Skin of body (tissue), 2 donors: ENCODE data around the gene ICE1. TPM values are rescaled to one million over a fixed set of nuclear protein-coding genes. Genes with fewer than 3 reads are reported as not detected.
A peak's percentile ranks its signal among the peaks of the same experiment; 100 is the strongest.
"Not testable (repeated sequence)": the region's sequence is repeated elsewhere in the genome, so short reads cannot be mapped to it uniquely, and the experiment has no call there.

ENCODE experiments used
- DNase-seq: peaks from one replicate; lab custom pipeline; 2025; lab: John Stamatoyannopoulos, UW
- total RNA-seq: library from RNA; depleted of rRNA; stranded (reverse); fragments of >200 nt; gene quantifications from one replicate; pipeline ENCODE4 v1.2.3, GENCODE V29; 2014

The ICE1 gene, protein sequence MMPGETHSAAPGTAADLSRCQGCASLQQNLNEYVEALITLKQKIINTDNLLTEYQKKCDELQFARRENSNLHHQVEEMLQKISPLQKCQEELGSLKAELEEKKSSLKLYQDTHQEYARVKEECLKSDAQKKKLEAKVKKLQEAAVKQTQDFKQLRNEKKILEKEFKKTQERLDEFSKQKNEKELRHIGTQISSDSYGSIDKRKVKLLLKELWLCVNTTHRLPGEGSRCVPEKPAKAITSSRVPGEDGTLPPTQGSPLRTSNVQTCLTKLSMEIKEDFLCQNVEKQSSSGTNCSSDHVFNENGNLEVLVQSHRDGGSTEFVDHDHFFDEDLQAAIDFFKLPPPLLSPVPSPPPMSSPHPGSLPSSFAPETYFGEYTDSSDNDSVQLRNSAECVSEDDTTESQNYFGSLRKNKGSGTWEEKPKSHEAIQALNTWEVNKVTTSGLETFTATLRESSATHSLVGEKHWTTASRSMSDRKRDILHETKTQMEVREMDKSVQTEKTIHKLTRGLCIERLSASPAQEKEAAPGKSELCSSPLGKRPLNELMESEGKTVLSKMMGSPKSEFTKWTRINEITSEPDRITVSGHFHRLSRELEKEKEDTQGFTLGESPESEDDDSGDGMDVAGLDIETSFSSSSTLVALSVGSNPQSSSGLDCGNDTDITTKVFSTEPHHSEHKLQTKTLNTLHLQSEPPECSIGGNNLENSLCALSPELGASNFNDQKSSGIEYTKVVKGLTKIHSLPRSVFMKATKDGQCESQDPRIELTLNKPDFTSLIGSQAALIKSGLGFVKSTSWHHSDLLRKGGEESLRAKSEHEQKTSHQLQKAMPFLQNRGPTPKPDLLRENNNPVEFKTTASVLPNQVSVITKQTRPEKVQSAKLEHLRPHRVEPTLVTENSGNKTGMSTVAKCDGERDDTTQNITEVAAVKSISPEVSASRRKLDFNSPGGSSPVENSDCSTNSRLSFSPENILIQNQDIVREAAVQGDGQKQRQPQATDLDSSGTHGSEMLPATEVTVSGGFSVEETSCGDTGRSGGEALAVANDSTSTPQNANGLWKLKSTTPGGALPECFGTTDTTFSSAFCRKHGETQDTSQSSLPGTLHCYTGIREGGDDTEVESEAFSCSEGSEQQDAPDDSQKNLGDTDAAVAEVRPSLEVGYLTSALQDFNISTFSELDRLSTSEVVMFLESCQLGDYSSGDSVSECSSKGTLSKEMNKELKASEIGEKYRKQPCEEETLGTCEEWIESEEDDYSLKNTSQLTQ (N-terminal part only)
- total RNA-seq, result 27.4 TPM

DNA sequence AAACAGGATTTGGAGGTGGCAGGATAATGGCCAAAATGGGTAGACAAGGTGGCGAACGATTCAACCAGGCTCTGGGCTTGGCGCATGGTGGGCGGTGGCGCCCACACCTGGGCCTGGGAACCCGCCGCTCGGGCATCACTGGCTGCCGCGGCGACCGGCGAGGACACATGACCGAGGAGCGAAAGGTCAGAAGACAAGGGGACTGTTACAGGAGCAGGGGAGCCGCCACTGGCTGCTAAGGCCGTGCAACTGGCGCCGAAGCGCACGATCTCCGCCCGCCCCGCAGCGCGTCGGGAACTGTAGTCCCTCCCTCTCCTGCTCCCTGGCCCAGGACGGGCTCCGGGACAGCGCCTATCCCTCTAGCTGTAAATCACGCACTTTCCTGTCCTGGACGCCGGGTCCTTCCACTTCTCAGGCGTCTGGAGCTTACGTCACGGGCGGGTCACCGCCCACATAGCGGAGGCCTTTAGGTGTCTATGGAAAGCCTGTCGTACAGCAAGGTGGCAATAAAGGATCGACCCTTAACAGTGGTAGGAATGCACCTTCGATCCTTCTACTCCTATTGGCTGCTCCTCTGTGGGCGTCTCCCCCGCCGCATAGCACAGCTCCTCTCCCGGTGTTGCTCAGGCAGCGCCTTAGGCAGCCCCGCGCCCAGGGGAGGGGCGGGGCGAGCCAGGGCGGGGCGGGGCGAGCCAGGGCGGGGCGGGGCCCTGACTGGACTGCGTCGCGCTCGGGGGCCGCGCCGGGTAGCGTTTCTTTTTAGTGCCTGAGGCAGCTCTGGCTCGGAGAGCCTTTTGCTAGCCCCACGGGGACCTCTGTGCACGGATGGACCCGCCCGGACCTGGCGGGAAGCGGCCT, at the start of gene ICE1:
Gene ICE1 (plus strand): TSS at position 717 of the 858 bp plus-strand sequence. CDS start 239 bp downstream, outside the sequence.
- DNase-seq, result peak; percentile 99

DNA sequence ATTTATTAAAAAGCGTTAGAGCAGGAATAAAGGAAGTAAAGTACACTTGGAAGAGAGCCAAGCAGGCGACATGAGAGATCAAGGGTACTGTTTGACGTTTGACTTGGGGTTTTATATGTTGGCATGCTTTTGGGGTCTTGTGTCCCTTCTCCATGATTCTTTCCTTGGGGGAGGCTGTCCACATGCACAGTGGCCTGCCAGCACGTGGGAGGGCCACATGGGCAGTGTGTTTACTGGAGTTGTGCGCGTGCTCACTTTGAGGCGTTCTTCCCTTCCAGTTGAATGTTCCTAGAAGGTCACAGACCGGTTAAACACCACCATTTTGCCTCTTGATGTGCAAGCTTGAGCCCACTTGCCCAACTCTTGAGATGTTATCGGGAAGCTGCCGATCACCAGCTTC, 49.5 kb upstream of the ICE1 start:
- no peak for DNase-seq

DNA sequence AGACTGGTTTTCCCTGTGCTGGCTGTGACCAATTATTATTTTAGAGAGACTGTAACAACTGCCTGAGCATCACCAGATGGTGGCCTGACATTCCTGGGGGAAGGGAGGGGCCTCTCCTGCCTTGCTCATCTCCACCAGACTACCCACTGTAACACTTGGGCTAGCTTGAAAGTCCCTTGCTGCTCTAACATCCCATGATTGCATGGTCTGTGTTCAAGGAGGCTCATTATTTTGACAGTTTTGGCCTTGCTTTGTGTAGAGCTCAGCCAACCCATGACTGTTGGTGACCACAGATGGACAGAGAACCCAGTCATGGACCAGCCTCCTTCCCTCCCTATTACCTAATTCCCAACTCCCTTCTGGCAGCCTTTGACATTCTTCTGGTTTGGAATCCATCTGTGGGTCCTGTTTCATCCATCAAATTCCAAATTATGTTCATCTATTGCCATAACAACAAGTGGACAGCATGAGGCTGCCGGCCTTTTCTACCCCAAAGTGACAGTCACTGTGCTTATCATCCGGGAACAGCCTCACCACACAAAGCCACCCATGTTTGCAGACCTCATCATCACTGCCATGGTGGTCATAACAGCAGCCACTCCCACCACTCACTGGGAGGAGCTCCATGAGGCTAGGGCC, 49.0 kb upstream of the ICE1 start:
- no peak for DNase-seq

DNA sequence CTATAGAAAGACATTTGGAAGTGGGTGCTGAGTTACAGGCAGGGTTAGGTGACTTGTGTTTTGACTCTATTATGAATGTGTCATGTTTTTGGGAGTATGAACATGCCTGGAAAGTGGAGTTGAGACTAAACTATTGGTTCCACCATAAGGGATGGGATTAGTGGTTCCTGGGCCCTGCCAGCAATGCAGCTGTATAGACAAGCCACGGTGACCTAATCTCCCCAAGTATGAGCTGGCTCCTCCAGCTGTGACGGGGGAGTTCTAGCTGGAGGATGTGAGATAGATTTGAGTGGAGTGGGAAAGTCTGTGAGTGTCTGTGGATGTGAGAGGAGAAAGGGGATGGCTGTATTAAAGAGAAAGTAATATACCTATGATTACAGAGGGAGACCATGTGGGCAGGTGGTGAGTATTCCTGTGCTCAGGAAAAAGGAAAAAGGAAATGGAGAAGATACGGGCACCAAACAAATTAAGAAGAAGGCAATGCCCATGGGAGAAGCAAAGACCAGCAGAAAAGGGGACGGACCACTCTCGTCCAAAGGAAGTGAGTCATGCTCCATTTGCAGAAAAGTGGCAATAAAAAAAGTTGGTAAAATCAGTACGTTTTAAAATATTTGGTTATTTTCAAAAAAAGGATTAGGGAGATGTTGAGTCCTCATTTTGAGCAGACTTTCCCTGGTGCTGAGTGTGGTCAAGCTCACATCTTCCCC, 48.3 kb upstream of the ICE1 start:
- no peak for DNase-seq

DNA sequence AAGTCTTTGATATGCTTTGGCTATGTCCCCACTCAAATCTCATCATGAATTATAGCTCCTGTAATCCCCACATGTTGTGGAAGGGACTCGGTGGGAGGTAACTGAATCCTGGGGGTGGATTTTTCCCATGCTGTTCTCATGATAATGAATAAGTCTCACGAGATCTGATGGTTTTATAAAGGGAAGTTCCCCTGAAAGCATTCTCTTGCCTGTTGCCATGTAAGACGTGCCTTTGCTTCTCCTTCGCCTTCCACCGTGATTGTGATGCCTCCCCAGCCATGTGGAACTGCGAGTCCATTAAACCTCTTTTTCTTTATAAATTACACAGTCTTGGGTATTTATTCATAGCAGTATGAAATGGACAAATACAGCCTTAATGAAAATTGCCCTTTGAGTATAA, 44.7 kb upstream of the ICE1 start:
- no peak for DNase-seq

DNA sequence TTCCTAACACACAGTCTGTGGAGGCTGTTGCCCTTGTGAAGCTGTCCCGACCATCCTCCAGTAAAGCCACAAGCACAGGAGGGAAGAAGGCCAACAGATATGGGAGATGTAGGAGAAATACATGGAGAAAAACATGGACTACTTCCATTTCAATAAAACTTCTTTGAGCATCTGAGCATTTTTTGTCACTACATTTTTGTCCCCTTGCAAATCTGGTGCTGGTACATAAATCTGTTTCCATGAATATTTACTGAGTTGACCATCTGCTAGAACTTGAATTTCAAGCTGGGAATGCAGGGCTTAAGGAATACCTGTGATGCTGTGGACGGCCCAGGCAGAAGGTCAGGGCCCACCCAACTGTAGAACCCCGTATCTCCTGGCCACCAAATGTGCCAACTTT, 43.9 kb upstream of the ICE1 start:
- no peak for DNase-seq

DNA sequence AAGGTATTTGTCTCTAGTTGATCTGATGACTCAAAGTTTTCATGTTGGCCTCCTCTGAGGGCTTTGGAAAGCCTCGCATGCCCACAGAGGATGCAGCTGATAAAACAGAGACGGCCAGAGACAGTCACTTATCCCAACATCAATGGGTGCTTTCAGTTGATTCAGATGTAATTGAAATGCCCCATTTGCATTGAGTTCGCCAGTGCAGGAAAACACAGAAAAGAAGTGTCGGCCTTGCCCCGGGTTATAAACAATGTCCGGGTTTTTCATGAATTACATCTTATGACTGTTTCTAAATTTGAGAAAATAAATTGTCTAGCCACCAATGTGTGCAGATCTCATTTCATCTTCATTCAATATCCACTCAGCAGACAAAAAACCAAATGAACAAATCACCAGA, 42.2 kb upstream of the ICE1 start:
- DNase-seq, result no peak

DNA sequence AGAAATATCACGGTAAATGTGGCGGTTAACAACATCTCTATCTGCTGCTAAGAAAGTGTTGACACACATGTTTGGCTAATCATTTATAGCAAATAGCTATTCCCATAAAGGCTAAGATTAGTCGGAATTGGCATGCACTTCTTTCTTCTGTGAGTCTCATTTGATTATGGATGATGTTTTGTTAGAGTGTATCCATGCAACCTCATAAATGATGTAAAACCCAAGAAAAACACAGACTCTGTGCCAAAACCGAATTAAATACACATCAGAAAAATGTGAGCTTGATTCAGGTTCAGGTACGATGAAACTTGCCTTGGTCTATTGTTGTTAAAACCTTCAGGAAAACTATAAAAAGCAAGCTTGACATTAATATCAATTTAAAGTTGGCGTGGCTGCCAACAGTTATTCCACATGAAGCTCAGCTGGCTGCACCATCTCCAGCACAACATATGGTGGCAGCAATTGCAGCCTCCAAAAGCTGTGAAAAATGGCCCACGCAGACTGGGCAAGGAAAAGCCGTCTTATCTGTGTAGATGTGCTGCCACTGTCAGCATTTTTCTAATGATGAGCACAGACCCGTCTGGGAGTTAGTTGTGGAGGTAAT, 41.1 kb upstream of the ICE1 start:
- peak; percentile 87 for DNase-seq

DNA sequence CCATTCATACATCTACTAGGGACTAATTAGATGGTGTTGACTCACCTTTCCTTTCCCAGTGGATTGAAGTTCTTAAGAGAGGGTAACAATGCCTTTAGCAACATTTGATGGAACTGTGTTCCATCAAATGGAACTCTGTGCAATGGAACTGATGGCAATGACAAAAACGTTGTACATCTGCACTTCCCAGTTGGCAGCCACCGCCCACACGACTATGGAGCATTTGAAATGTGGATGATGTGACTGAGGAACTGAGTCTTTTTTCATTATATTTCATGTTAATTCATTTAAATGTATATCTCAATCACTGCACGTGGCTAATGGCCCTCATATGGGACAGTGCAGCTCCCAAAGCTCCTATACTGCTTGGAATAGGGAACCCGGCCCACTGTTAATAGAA, 39.0 kb upstream of the ICE1 start:
- no peak for DNase-seq

DNA sequence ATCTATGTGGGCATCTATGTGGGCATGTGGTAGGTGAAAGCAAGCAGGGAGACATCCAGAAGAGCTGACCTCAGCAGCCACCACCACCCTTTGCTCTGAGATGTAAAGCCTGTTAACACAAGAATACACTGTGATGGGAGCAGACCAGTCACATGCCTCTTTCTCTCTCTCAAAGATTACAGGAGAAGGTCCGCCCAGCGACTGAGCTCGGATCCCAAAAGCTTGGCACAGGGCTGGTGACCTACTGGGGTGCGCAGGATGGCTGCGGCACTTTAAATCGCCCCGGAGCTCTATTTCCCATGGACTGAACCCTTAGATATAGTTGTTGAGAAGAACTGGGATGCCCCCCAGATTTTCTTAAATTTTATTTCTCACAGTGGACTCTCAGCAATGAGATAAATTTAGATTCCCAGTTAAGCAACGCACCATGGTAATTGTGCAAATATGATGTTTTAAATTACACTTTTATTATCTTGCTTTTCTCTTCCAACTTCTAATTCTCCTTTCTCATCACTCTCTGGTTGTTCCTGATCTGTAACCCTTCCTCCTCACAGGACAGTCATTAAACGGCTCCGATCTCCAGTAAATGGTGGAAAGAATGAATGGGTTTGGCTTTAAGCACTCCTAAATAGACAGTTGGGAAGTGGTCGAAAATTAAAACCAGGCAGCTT, 37.7 kb upstream of the ICE1 start:
- peak; percentile 89 for DNase-seq

DNA sequence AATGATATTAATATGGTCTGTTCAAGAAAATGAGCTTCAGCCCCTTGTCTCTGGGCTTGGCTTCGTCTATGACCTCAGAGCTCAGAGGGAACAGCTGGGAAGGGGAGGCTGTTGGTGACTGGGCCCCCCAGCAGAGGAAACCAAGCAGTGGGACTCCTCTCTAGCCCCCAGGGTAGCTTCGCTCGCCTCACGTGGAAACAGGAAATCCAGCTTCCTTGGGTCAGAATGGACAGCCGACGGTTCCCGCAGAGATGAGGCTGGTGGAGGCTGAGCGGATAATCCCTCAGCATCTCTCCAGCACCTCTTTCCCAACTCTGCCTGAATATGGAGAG, 37.2 kb upstream of the ICE1 start:
- DNase-seq, result no peak

DNA sequence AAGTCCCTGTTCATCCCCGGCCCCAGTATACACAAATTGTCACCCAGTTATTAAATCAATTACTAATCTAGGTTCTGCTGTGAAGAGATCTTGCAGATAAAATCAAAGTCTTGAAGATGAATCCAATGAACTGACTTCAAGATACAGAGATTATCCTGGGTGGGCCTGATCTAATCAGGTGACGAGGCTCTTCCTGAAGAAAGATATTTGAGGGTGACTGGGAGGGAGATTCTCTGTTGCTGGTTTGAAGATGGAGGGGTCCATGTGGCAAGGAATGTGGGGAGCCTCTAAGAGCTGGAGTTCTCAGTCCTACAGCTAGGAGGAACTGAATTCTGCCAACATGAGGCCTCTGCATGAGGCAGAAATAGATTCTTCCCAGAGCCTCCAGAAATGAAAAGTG, 36.1 kb upstream of the ICE1 start:
- no peak for DNase-seq

DNA sequence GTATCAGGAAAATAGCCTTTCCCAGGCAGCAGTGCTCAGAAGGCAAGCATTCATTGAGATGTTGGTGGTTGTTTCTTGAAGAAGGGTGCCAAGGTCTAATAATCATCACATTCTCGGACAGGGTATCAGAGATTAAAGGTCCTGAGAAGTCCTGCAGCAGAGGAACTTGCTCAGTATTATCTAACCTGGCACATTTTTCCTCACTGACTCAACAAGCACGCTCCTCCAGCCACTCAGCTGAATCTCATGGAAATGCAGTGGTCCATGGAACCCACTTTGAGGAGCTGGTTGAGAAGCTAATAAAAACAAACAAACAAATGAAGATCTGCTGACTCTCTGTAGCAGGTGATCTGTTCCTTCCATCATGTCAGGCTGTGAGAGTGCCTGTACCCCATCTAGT, 35.3 kb upstream of the ICE1 start:
- no peak for DNase-seq

DNA sequence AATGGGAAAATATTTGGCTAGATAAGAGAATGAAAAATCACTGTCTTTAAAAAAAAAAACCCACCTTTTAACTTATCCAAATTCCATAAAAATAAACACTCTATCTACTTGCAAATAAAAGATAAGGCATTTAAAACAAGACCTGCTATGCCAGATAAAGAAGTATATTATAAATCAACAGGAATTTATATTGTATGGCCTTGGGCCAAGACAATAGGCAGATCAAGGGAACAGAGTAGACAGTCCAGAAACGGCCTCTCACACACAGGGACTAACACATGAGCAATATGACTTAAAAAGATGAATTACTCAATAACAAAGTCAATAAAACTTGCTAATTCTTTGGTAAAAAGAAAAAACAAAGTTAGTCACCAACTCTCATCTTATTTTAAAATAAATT, 34.7 kb upstream of the ICE1 start:
- DNase-seq, result no peak

DNA sequence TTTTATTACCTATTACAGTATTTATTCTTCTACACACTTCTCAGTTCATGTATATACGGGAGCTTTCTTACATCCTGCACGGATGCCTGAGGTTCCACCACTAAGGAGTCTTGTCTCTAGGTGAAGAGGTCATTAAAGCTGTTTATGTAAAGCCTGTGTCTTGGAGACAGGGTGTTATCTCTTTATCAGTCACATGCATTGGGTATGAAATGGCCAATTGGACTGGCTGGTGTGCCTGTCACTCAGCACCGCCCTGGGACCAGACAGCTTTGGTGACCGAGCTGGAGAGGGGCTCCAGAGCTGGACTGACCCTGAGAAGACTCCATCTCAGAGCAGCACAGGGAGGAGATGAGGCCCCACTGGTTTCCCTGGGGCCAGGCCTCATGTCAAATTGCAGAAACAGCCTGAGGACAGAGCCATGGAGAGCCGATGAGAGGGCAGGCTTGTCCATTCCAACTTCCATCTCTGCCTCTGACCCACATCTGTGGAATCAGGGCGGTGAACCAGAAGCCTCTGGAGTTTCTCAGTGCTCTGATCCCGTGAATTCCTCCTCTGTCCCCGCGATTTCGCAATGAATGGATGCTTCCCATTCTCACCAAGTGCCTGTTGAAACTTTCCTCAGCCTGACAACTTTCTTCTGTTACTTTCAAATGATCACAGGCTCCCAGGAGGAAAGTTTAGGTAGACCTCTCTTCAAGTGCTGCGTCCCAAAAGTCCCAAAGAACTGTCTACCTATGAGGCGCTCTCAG, 32.2 kb upstream of the ICE1 start:
- DNase-seq, result not testable (repeated sequence)

DNA sequence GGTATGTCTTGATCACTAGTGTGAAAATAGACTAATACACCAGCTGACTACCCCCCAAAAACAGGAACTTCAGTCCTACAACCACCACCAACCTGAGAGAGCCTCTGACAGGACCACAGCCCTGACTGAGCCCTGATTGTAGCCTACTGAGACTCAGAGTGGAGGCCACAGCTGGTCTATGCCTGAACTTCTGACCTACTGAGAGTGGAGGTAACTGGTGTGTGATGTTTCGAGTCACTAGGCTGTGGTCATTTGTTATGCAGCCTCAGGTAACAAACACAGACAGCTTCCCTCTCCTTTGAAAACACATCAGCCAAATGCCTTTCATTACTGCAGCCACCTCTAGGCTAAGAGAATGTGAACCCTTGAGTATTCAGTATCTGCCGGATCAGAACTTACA, 30.0 kb upstream of the ICE1 start:
- DNase-seq, result not testable (repeated sequence)

DNA sequence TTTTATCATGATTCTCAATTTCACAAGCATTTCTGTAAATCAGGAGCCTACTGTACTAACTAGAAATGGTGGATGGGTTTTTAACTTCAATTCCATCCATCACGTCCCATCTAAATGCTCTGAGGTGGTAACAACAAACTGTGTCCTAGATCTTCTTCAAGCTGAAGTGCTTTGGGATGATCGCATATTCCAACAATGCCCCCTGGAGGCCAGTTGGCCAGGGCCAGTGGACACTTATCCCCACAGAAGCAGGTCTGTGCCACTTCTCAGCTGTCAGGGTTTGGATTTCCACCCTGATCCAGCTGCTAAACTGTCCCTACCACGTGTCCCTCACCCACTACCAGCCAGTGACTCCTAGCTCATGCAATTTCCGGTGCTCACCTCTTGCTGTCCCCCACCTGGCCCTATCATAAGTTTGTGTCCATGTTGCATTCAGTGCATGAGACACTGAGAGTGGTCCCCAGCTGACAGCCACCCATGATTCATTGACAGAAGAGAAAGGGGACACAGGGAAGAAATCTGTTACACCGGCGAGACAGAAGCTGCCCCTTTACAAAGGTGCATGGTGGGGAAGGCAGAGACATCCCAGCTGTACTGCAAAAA, 28.0 kb upstream of the ICE1 start:
- DNase-seq, result not testable (repeated sequence)

DNA sequence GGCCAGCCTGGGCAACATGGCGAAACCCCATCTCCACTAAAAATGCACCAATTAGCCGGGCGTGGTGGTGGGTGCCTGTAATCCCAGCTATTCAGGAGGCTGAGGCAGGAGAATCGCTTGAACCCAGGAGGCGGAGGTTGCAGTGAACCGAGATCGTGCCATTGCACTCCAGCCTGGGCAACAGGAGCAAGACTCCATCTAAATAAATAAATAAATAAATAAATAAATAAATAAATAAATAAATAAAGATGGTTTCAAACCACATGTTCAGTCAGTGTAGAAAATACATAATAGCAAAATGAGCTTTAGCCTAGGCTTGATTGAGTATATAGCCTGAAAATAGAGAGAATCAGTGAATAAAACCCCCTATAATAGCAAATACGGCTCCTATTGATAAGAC, 27.4 kb upstream of the ICE1 start:
- DNase-seq, result not testable (repeated sequence)
